NCI-H2227 (cell line): ENCODE results near the gene ADAD1.

Experiments used
- DNase-seq: peaks from one replicate; lab custom pipeline; 2025; ENCODE audit not compliant: unreplicated experiment; lab: John Stamatoyannopoulos, UW

Gene ADAD1

GRCh38 chr4:122453384-122453995, 74.7 kb downstream of the ADAD1 start:
- no peak for DNase-seq

GRCh38 chr4:122456231-122457116, 77.7 kb downstream of the ADAD1 start, which contains the start of gene IL2:
Gene IL2, minus strand, starts transcription at chr4:122456725. Its CDS starts 285 bp downstream, at chr4:122456440.
- DNase-seq: no peak

DNA sequence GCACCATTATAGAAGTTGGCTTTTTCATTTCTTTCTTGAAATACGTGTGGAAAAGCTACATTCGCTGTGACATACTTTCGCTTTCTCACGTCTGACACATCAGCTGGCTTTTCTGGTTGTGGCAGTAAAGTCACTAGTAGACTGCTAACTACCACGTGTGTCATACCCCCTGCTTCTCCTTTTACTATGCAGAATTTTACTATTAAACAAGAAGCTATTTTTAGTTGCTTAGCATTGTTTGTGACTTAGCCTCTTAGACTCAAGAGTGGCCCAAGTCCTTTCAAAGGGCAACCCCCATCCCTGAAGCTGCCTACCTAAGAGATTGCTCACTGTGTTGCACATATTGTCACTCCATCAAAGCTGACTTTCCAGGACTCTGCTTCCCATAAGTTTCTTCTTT, 79.8 kb downstream of the ADAD1 start:
- DNase-seq: no peak

DNA sequence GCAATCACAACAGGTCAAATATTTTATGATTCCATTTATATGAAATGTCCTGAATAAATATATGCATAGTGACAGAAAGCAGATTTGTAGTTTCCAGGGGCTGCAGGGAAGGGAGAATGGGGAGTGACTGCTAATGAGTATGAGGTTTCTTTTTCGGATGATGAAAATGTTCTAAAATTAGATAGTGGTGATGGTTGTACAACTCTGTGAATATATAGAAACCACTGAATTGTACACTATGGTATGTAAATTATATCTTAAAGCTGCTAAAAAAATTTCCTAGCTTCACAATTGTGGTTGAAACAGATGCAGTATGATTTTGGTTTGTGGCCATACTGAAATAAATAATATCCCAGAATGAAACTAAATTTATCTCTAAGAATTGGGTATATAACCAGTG, 90.6 kb downstream of the ADAD1 start:
- DNase-seq: no peak

GRCh38 chr4:122475233-122475632, 96.4 kb downstream of the ADAD1 start:
- DNase-seq: no peak

- DNase-seq: no peak
These were observed 97.3 kb downstream of the ADAD1 start for GRCh38 chr4:122476126-122476525.

DNA sequence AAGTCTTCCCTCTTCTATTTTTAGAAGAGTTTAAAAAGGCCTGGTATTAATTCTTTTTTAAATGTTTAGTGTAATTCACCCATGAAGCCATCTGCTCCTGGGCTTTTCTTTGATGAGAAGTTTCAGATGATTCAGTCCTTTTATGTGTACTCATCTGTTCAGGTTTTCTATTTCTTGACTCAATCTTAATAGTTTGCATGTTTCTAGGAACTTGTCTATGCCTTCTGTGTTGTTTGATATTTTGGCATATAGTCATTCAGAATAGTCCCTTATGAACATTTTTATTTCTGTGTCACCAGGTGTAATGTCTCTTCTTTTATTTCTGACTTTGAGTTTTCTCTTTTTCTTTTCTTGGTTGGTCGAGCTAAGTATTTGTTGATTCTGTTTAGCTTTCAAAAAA, 97.9 kb downstream of the ADAD1 start:
- DNase-seq: no peak
